ENCODE results near the gene GPR39.
A peak's percentile ranks its signal among the peaks of the same experiment; 100 is the strongest.
"Not testable (repeated sequence)": the region's sequence is repeated elsewhere in the genome, so short reads cannot be mapped to it uniquely, and the experiment has no call there.

GPR39 gene

GRCh38 chr2:132497591-132497990 lies 81.0 kb downstream of the GPR39 start:
- DNase-seq: no peak

DNA sequence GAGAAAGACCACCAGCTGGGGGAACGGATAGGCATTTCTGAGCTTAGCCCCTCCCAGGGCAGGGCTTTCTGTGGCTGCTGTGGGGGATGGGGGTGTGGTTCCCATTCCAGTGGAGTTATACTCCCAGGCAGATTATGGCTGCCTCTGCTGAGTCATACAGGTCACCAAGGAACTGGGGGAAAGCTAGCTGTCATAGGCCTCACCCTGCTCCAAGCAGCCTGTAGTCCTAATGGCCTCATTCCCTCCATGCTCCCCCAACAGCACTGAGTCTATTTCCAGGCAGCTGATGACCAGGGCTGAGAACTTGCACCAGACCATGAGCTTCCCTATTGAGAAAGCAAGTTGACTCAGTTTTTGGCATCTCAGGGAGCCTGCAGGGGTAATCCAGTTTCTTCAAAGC lies 87.1 kb downstream of the GPR39 start:
- DNase-seq: no peak

GRCh38 chr2:132515010-132515409 lies 98.4 kb downstream of the GPR39 start:
- DNase-seq: no peak

DNA sequence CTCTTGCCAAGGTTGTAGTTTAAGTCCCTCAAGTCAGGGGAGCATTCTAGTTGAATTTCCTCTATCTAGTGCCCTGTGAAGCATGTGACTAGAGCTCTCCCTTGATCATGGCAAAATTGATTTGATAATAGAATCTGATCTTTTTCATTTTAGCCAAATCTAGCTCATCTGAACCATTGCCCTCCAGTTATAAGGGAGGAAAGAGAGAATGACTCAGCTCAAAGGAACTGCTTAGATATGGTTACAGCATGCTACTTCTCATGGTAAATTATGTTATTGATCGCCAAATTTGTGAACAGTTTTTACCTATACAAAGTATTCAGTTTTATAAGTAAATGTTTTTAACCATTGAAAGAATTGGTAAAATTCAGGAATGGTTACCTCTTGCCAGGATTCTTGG lies 100.8 kb downstream of the GPR39 start:
- DNase-seq: no peak

DNA sequence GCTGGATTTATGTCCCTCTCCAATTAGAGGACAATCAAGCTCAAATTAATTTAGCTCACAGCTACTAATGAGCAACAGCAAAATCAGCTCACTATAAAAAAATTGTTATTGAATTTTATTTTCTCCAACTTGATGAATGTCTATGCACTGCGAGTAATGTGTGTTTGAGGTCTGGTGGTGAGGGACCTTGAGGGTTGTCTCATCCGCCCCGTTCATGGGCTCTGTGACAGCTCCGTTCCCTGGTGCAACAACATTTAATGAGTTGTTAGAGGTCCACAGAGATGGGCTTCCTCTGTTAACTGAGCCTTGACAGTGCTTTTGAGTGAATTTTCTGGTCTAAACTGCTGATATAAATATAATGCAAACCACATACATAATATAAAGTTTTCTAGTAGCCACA lies 101.7 kb downstream of the GPR39 start:
- DNase-seq: no peak

GRCh38 chr2:132519566-132519965 lies 103.0 kb downstream of the GPR39 start:
- no peak for DNase-seq

GRCh38 chr2:132521341-132521740 lies 104.7 kb downstream of the GPR39 start:
- no peak for DNase-seq

GRCh38 chr2:132522901-132523300 lies 106.3 kb downstream of the GPR39 start:
- DNase-seq: no peak

- DNase-seq: not testable (repeated sequence)
These were observed 120.5 kb downstream of the GPR39 start for GRCh38 chr2:132537061-132537460.

DNA sequence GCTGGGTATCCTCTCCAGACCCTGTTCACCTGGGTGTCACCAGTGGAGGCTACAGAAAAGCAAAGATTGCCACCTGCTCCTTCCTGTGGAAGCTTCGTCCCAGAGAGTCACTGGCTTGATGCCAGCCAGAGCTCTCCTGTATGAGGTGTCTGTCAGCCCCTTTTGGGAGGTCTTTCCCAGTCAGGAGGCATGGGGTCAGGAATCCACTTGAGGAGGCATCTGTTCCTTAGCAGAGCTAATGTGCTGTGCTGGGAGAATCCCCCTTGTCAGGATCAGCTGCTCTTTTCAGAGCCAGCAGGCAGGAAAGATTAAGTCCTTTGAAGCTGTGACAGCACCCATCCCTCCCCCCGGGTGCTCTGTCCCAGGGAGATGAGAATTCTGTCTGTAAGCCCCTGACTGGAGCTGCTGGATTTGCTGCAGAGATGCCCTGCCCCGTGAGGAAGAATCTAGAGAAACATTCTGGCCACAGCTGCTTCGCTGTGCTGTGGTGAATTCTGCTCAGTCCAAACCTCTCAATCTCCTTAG lies 121.8 kb downstream of the GPR39 start:
- DNase-seq: no peak

- no peak for DNase-seq
These were observed 123.6 kb downstream of the GPR39 start for GRCh38 chr2:132540166-132540565.

DNA sequence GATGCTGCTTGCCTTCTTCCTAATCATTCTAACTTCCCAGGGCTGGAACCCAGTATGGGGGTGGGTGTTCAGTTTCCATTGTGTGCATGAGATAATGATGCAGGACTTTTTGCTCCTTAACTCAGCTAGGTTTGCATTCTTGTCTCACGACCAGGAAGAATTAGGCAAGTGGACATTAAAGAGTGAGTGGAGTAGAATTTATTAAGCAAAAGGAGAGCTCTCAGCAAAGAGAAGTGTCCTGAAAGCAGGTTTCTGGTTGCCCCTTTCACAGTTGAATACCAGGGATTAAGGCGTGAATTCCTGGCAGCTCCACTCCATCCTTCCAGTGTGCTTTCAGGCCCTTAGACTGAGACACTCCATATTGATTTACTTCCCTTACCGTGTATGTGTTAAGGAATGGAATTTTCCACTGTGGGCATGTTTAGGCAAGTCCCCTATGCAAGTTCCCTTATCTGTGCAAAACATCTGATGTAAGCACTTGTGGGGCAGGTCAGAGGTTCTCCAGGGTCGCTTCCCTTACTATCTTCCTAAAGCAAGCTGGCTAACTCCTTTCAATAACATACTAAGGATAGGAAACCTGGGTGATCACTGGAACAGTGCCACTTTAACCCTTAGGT lies 126.5 kb downstream of the GPR39 start:
- no peak for DNase-seq

GRCh38 chr2:132544006-132544630 lies 127.5 kb downstream of the GPR39 start:
- DNase-seq: no peak

- DNase-seq: peak; percentile 21 to 27
These were observed 130.6 kb downstream of the GPR39 start for GRCh38 chr2:132547090-132547687.

DNA sequence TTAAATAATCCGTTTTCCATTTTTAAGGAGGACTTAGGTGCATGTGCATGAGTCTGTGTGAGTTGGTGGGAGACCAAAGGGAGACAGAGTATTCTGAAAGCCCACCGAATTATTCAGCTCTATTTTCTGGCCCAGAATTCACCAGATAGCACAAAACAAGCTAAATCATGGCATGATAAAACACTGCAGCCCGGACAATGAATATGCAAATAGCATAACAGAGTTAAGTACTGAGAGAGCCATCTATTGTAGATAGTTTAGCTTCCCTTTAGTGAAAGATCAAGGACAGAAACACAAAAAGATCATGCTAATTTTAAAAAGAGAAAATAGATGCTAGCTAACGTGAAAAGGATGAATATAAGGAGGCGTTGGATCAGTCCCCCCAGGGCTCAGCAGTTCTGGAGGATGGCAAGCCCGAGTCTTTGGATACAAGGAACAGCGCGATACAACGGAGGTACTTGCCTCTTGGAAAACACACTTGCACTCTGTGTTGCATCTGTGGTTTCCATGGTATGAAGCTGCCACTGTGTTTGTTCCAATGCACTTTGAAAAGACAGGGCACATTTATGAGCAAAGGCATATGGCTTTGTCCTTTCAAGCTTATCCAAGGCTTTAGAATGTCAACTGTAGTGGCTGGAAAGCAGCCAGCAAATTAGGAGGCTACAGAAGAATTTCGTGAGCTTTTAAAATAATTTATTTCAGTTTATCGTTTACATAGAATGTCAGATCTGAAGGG lies 133.5 kb downstream of the GPR39 start:
- DNase-seq: no peak

- DNase-seq: no peak
These were observed 134.3 kb downstream of the GPR39 start for GRCh38 chr2:132550946-132551345.

- DNase-seq: no peak
These were observed 141.1 kb downstream of the GPR39 start for GRCh38 chr2:132557694-132558093.

DNA sequence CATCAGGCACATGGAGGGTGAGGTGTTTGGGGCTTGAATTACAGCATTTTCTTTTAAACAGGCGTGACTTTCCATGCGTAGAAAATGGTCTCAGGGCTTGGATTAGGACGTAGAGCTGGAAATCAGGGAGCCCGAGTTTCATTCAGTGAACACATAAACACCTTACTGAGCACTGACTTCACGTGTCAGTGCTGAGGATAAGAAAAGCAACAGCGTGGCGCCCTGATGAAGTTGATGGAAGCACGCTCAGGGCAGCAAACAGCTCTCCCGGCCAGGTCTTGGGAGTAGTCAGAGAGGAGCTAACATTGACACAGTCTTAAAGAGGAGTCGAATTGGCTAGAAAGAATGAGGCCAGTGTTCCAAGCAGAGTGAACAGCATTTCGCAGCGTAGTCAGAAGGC lies 142.7 kb downstream of the GPR39 start:
- no peak for DNase-seq

- no peak for DNase-seq
These were observed 143.3 kb downstream of the GPR39 start for GRCh38 chr2:132559921-132560320.

DNA sequence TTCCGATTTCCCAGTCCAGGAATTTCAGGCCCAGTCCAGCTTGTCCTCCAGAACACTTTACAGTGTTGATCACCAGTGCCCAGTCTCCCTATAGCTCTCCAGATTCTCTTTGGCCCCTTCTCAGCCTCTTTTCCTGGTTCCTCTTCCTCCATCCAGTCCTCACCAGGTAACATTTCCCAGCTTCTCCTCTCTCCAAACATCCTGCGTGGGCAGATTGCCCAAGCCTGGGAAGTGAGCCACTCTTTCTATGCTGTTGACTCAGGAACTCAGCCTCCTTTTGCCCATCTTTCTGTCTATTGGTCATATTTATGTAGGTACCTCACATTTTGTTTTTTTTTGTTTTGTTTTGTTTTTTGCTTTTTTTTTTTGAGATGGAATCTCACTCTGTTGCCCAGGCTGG lies 144.0 kb downstream of the GPR39 start:
- no peak for DNase-seq

GRCh38 chr2:132562245-132562644 lies 145.6 kb downstream of the GPR39 start:
- DNase-seq: no peak

DNA sequence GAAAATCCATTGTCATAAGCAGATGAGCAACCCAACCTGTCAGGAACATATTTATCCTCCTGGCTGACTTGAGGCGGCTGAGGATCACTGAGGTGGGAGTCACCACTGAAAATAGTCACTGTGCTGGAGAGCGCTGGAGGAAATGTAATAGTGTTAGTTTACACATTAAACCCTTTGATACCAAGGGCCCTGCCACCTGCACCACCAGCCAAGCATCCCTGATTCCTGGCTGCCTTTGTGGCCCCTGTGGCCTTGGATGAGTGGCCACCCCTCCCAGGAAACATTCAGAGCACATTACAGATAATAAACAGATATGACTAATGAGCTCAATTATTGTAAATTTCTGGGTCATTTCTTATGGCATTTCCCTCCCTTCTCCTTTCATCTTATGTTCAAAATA lies 147.5 kb downstream of the GPR39 start:
- no peak for DNase-seq

GRCh38 chr2:132566379-132566778 lies 149.8 kb downstream of the GPR39 start:
- DNase-seq: no peak

- no peak for DNase-seq
These were observed 151.1 kb downstream of the GPR39 start for GRCh38 chr2:132567682-132568081.
